OCI-LY1 (cell line): ENCODE data around the gene GFRA3.

Experiments used
- CTCF ChIP-seq: fragments of 200-600 bp; sonication (generic), shearing (Covaris generic); IDR thresholded peaks from 2 replicates; pipeline ENCODE4 v1.5.1; 2017; ENCODE audit warnings: mild to moderate bottlenecking, antibody characterized with exemption, low read length, moderate library complexity, mixed read lengths
- EZH2 ChIP-seq: fragments of 200-600 bp; sonication (generic), shearing (Covaris generic); IDR thresholded peaks from 2 replicates; pipeline ENCODE4 v1.8.0; 2017; ENCODE audit warnings: borderline replicate concordance, mixed run types, mild to moderate bottlenecking, antibody characterized with exemption, low read length, moderate library complexity, mixed read lengths

- TF ChIP-seq CTCF: no peak
- no peak for TF ChIP-seq EZH2
Measured at GRCh38 chr5:138264183-138264582, 10.2 kb downstream of the GFRA3 start.
